Right cardiac atrium (tissue), 5 donors: Measurements from ENCODE around the gene PAFAH1B2. TPM values are rescaled to one million over a fixed set of nuclear protein-coding genes. Genes with fewer than 3 reads are reported as not detected.

Source experiments
- ATAC-seq, 2 donors: fragments of 200-7000 bp; cut with Tn5 transposase; one replicate each; pipeline versions ENCODE4 v1.8.0 to v1.9.1; 2020; ENCODE audit warnings: moderate library complexity in 2 of 2, mild to moderate bottlenecking in 1 of 2
- DNase-seq, 3 donors: peaks; one replicate each; pipeline ENCODE4 v3.0.0-alpha.2; 2020
- H3K27ac ChIP-seq: one replicate; pipeline ENCODE4 v1.5.1; 2013; ENCODE audit warnings: mild to moderate bottlenecking, low read length, control low read depth, moderate library complexity
- H3K27me3 ChIP-seq: one replicate; pipeline ENCODE4 v1.6.1; 2013; ENCODE audit not compliant: control insufficient read depth, insufficient read depth
- H3K4me1 ChIP-seq: one replicate; pipeline ENCODE4 v1.6.1; 2013; ENCODE audit warnings: low read length; ENCODE audit not compliant: control insufficient read depth, insufficient read depth
- H3K4me3 ChIP-seq: one replicate; pipeline ENCODE4 v1.5.1; 2013; ENCODE audit warnings: low read length, control low read depth
- H3K9me3 ChIP-seq: one replicate; pipeline ENCODE4 v1.6.1; 2013; ENCODE audit warnings: low read length; ENCODE audit not compliant: control insufficient read depth
- WGBS: extraction: QIAGEN DNeasy Blood & Tissue Kit; methylation state at CpG from one replicate; pipeline ENCODE4 v1.1.7; 2013; 5-methylcytosine and 5-hydroxymethylcytosine counted together
- intact Hi-C, 4 donors: fragments of 100-400 bp; cut with DNase I; formaldehyde crosslinking; loops; one replicate each; pipeline versions ENCODE4 v1.11.0 to v1.14.0; 2022 to 2023
- polyA plus RNA-seq: library from polyadenylated mRNA; stranded (reverse); fragments of 200-250 nt; gene quantifications from one replicate; pipeline ENCODE4 v1.2.3, GENCODE V29; 2013
- total RNA-seq, 4 donors: library from RNA; stranded (reverse); fragmentation: NEBNext Ultra II Directional; extraction: Animal tissue kit (Norgen Biotek cat#: 25700); gene quantifications; one replicate each; pipeline ENCODE4 v1.2.1, GENCODE V29; 2021
- donor health status: healthy with polysubstance abuse.
- donor health status: DM: no; HTN: yes; CAD: no.
- donor health status: DM: no; HTN: no; CAD: no.
- donor health status: DM: no; HTN: yes; CAD: no; lungs with severe emphysema.
- donor health status: DM: yes; HTN: yes; CAD: no.

The PAFAH1B2 gene
- total and polyA plus RNA-seq, 5 donors: 20.4 to 68.1 (median 57.1) TPM

DNA sequence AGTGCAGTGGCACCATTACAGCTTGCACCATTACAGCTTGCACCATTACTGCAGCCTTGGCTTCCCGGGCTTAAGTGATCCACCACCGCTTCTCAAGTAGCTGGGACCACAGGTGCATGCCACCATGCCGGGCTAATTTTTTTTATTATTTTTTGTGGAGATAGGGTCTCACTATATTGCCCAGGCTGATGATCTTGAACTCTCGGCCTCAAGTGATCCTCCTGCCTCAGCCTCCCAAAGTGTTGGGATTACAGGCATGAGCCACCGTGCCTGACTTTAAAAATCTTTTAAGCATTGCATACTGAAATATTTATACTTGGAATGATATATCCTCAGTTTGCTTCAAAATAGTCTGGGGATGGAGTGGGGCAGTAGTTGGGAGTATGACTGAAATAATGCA, 10.4 kb downstream of the PAFAH1B2 start:
- 96% methylated on average over 5 of the region's 5 CpGs for WGBS
- ATAC-seq: no peak
- Histone ChIP-seq H3K27me3 (no peaks in the 10 kb centered on the region), H3K27ac (no peak overlapping the region), H3K4me1 (no peaks in the 10 kb centered on the region), H3K4me3 (no peak overlapping the region), H3K9me3 (no peaks in the 10 kb centered on the region)
- DNase-seq: no peak
- intact Hi-C loops: no loop called here

DNA sequence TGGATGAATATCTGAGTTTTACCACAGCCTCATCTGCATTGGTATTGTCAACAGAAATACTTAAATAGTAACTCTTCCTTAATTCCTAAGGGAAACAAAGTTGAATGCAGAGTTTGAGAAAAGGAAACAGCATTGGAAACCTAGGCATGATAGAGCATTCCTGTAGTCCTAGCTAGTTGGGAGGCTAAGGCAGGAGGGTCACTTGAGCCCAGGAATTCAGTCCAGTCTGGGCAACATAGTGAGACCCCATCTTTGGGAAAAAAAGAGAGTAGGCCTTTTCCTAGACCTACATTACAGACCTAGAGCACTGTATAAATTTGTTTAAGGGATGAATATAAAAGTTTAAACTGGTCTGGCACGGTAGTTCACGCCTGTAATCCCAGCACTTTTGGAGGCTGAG, 13.4 kb downstream of the PAFAH1B2 start:
- Histone ChIP-seq H3K4me1 (peaks cover 2% of the 10 kb centered on the region), H3K27ac (no peak overlapping the region), H3K4me3 (no peak overlapping the region), H3K9me3 (no peaks in the 10 kb centered on the region), H3K27me3 (no peaks in the 10 kb centered on the region)
- DNase-seq: no peak
- intact Hi-C loops: no loop called here
- 97% methylated on average over 2 of the region's 2 CpGs for WGBS
- ATAC-seq: no peak

GRCh38 chr11:117159892-117160291, 15.8 kb downstream of the PAFAH1B2 start:
- WGBS: 89% methylated on average over 2 of the region's 2 CpGs
- no peak for ATAC-seq

DNA sequence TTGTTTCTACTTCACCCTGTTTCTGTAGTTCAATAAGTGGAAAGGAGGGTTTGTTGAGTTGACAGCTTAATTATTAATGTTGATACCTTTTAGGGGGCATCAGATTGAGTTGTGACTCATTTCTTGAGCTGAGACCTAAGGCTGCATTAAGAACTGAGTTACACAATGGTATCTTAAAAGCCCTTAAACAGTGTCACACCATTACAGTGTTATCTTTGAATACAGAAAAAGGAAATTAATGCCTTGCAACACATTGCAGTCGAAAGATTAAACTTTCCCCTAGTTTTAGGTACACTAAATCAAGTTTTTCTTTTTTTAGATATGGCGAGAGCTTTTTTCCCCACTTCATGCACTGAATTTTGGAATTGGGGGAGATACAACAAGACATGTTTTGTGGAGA, 16.7 kb downstream of the PAFAH1B2 start:
- H3K27ac ChIP-seq: no peak overlapping the region
- 63% methylated on average over 2 of the region's 2 CpGs for WGBS
- peaks cover 2% of the 10 kb centered on the region for H3K4me1 ChIP-seq
- ATAC-seq (peak in 1 of 2 donors; percentile 75), DNase-seq (no peak)
- intact Hi-C loops: no loop called here
- no peaks in the 10 kb centered on the region for H3K27me3 ChIP-seq
- no peak overlapping the region for H3K4me3 ChIP-seq
- H3K9me3 ChIP-seq: no peaks in the 10 kb centered on the region

More at GRCh38 chr11:117159892-117160291, 15.8 kb downstream of the PAFAH1B2 start:
- Histone ChIP-seq H3K4me3 (no peak overlapping the region), H3K9me3 (no peaks in the 10 kb centered on the region), H3K27ac (no peak overlapping the region), H3K4me1 (peaks cover 2% of the 10 kb centered on the region), H3K27me3 (no peaks in the 10 kb centered on the region)
- intact Hi-C loops: no loop called here
- no peak for DNase-seq

GRCh38 chr11:117166491-117166890, 22.4 kb downstream of the PAFAH1B2 start:
- no peak for ATAC-seq
- no peaks in the 10 kb centered on the region for H3K9me3 ChIP-seq
- intact Hi-C loops: no loop called here
- DNase-seq: no peak
- H3K4me3 ChIP-seq: no peak overlapping the region
- H3K4me1 ChIP-seq: peaks cover 2% of the 10 kb centered on the region
- no peak overlapping the region for H3K27ac ChIP-seq
- 66% methylated on average over 1 of the region's 1 CpG for WGBS
- H3K27me3 ChIP-seq: no peaks in the 10 kb centered on the region

DNA sequence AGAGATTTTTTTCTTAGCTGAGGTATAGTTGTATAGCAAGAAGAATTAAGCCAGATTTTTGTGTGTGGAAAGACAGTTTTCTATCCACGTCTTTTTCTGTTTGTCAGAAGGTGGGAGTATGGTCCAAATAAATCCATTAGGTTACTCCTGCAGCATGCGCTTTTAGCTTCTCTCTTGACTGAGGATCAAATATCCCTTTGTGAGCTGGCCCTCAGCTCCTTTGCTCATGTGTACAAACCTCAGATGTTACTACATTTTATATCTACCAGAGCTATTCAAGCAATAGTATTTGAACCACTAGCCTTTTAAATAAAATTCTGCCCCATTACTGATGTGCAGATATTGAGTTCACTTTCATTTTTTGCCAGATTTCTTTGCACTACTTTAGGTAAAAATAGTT, 25.6 kb downstream of the PAFAH1B2 start:
- intact Hi-C loops: no loop called here
- peaks cover 9% of the 10 kb centered on the region for H3K4me1 ChIP-seq
- no peak overlapping the region for H3K27ac ChIP-seq
- no peaks in the 10 kb centered on the region for H3K9me3 ChIP-seq
- DNase-seq: no peak
- H3K4me3 ChIP-seq: no peak overlapping the region
- no peak for ATAC-seq
- WGBS: 77% methylated on average over 2 of the region's 2 CpGs
- H3K27me3 ChIP-seq: no peaks in the 10 kb centered on the region

DNA sequence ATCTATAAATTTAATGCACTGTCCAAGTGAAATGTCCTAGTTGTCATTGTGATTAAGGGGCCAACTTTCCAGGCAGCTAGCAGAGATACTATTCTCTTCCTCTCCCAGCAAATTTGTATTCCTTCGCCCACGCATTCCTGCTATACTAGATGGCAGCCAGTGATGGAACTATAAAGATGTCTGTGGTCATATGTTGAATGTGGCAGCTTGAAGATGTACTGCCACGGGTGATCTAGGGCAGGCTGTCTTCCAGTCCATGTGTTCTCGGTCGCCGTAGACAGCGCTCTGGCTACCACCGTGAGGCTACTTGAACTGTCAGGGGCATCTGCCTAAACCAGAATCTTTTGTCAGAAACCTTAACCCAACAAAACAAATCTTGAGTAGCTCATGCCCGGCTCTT, 26.1 kb downstream of the PAFAH1B2 start:
- no peak for ATAC-seq
- peaks cover 9% of the 10 kb centered on the region for H3K4me1 ChIP-seq
- H3K4me3 ChIP-seq: no peak overlapping the region
- no peaks in the 10 kb centered on the region for H3K9me3 ChIP-seq
- WGBS: 84% methylated on average over 9 of the region's 9 CpGs
- no peak overlapping the region for H3K27ac ChIP-seq
- intact Hi-C loops: no loop called here
- H3K27me3 ChIP-seq: no peaks in the 10 kb centered on the region
- DNase-seq: peak in 1 of 3 donors; percentile 8

- Histone ChIP-seq H3K9me3 (no peaks in the 10 kb centered on the region), H3K4me1 (peaks cover 9% of the 10 kb centered on the region), H3K27me3 (no peaks in the 10 kb centered on the region), H3K27ac (peak overlapping the region; percentile 53), H3K4me3 (no peak overlapping the region)
- intact Hi-C loops: no loop called here
- DNase-seq: no peak
- no peak for ATAC-seq
- WGBS: 96% methylated on average over 2 of the region's 2 CpGs
Measured at GRCh38 chr11:117171007-117171403, 26.9 kb downstream of the PAFAH1B2 start.

DNA sequence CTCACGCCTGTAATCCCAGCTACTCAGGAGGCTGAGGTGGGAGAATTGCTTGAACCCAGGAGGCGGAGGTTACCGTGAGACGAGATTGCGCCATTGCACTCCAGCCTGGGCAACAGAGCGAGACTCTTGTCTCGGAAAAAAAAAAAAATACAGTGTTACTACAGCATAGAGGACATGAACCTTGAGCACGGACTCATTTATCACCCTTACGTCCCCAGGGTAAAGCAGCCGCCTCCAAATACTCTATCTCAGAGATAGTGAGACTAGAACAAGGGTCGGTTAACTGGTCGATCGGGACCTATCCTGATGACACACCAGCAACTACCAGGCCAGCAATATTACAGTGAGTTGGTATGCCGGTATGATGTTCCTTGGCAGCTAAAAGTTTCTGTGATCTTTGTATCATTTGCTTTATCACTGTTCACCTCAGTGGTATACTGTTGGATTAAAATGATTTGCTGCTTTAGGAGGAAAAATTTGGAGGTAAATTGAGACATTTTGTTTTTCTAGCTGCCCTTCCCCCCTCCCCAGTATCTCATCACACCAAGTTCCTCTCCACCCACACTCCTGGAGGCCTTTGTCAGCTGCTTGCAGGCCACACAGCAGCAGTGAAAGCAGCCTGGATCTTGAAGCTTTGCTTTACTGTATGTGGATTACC, 27.4 kb downstream of the PAFAH1B2 start:
- intact Hi-C loops: no loop called here
- H3K27me3 ChIP-seq: no peaks in the 10 kb centered on the region
- no peaks in the 10 kb centered on the region for H3K9me3 ChIP-seq
- peak in 2 of 3 donors; percentile 45 to 51 for DNase-seq
- peak overlapping the region; percentile 53 for H3K27ac ChIP-seq
- WGBS: 55% methylated on average over 14 of the region's 14 CpGs
- H3K4me1 ChIP-seq: peaks cover 9% of the 10 kb centered on the region
- no peak overlapping the region for H3K4me3 ChIP-seq
- ATAC-seq: peak; percentile 19 to 33

GRCh38 chr11:117172724-117173421, 28.8 kb downstream of the PAFAH1B2 start:
- peak overlapping the region; percentile 63 for H3K27ac ChIP-seq
- H3K9me3 ChIP-seq: no peaks in the 10 kb centered on the region
- H3K4me3 ChIP-seq: no peak overlapping the region
- DNase-seq: peak in 2 of 3 donors; percentile 47 to 63
- H3K4me1 ChIP-seq: peaks cover 9% of the 10 kb centered on the region
- peak; percentile 70 to 75 for ATAC-seq
- no peaks in the 10 kb centered on the region for H3K27me3 ChIP-seq
- intact Hi-C loops: no loop called here
- 46% methylated on average over 14 of the region's 14 CpGs for WGBS

DNA sequence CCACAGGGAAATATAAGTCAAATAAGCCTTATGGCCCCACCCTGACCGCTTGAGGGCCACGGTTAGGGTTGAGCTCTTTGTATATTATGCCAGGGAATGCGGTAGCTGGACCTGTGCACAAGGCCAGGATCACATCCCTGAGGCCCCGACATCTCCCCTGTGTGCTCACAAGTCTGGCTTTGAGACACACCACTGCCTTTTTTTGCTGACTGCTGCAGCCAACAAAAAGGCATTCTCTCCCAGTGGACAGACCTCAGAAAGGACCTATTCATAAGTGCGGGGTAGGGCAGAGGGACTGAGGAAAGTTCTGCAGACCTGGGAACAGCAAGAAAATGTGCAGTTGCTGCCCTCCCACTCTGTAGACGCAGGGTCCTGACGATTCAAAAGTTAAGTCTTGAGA, 31.0 kb downstream of the PAFAH1B2 start:
- H3K27ac ChIP-seq: peak overlapping the region; percentile 21
- ATAC-seq (no peak), DNase-seq (peak in 1 of 3 donors; percentile 19)
- H3K4me1 ChIP-seq: peaks cover 19% of the 10 kb centered on the region
- intact Hi-C loops: no loop called here
- no peaks in the 10 kb centered on the region for H3K9me3 ChIP-seq
- no peak overlapping the region for H3K4me3 ChIP-seq
- WGBS: 54% methylated on average over 7 of the region's 7 CpGs
- H3K27me3 ChIP-seq: no peaks in the 10 kb centered on the region
